ENCODE data around the gene HSF5.
A peak's percentile ranks its signal among the peaks of the same experiment; 100 is the strongest.

The HSF5 gene

DNA sequence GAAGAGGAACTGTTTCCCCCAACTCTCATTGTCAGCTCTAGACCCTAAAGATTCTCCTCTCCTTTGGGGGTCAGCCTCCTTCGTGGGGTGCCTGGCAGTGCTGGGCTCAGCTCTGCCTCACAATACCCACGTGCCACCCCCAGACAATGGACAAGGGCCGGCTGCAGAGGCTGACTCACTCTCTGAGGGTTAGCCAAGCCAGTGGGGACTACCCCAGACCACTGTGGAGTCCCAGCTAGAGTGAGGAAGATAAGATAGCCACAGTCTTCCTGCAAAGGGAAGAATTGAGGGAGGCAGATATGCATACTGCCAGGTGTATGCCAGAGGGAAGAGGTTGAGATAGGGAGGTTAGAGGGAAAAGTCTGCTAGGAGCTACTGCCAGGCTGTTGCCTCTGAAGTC, 39.7 kb upstream of the HSF5 start:
- no peak for DNase-seq (ENCODE audit: low spot score)
- TF ChIP-seq, protein P1, sequence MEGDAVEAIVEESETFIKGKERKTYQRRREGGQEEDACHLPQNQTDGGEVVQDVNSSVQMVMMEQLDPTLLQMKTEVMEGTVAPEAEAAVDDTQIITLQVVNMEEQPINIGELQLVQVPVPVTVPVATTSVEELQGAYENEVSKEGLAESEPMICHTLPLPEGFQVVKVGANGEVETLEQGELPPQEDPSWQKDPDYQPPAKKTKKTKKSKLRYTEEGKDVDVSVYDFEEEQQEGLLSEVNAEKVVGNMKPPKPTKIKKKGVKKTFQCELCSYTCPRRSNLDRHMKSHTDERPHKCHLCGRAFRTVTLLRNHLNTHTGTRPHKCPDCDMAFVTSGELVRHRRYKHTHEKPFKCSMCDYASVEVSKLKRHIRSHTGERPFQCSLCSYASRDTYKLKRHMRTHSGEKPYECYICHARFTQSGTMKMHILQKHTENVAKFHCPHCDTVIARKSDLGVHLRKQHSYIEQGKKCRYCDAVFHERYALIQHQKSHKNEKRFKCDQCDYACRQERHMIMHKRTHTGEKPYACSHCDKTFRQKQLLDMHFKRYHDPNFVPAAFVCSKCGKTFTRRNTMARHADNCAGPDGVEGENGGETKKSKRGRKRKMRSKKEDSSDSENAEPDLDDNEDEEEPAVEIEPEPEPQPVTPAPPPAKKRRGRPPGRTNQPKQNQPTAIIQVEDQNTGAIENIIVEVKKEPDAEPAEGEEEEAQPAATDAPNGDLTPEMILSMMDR (IDR thresholded peaks at IDR 0.05): no peak
- H3K4me3 ChIP-seq: no peak overlapping the region
- peak overlapping the region; percentile 36 to 90 for H3K27ac ChIP-seq

DNA sequence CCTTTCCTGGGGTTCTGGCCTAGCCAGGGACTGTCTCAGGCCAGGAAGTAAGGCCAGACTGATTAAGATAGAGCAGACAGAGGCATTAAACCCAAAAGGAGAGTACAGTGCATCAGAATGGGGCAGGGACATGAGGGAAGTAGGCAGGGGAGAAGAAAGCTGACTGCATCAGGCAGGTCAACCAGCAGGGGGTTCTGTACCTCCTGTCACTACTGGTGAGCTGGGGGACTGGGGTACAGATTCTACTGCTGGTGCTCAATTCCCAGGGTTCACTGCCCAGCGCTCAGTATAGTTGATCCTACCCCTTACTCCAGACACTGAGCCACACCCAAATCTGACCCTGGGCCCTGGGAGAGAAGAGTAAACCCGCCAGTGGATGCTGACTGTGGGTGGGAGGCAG, 39.1 kb upstream of the HSF5 start:
- Histone ChIP-seq H3K4me3 (no peak overlapping the region), H3K27ac (peak overlapping the region; percentile 36 to 90)
- DNase-seq (ENCODE audit: low spot score): no peak
- TF ChIP-seq, protein P1 (IDR thresholded peaks at IDR 0.05): no peak

DNA sequence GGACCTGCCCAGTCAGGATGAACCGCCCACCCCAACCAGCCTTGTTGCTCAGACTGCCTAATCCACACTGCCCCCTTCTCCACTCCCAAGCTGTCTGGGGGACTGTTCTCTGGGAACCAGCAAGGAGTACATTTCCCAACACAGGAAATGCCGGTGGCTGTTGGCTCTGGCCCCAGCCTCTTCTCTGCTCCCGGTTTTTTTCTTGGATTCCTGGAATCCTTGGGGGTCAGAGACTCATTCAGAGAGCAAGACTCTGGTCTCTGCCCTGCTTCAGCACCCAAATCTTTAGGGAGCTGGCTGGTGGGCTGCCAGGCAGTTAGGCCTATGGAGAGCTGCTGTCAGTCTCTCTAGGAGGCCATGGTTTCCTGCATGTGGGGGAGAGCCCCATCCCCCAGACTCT, 37.0 kb upstream of the HSF5 start:
- Histone ChIP-seq H3K27ac (peak overlapping the region; percentile 68 to 90), H3K4me3 (peak overlapping the region; percentile 20)
- peak; percentile 90 for DNase-seq (ENCODE audit: low spot score)
- TF ChIP-seq, protein P1 (IDR thresholded peaks at IDR 0.05): no peak

DNA sequence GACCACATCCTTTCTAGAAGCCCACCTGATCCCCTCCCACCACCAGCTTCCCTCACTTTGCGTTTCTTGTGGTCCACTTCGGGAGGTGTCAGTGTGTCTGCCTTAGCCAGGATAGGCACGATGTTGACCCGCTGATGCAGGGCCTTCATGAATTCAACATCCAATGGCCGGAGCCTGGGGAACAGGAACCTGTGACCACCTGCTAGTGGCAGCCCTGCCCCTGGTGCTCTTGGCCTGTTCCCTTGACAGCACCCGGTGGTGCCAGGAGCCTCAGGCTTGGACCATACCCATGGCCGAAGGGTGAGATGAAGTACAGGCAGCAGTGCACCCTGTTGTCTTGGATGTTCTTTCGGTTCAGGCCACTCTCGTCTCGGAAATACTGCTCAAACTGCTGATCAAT, 33.5 kb upstream of the HSF5 start:
- no peak for DNase-seq (ENCODE audit: low spot score)
- Histone ChIP-seq H3K4me3 (no peak overlapping the region), H3K27ac (no peak overlapping the region)
- TF ChIP-seq, protein P1 (IDR thresholded peaks at IDR 0.05): no peak

DNA sequence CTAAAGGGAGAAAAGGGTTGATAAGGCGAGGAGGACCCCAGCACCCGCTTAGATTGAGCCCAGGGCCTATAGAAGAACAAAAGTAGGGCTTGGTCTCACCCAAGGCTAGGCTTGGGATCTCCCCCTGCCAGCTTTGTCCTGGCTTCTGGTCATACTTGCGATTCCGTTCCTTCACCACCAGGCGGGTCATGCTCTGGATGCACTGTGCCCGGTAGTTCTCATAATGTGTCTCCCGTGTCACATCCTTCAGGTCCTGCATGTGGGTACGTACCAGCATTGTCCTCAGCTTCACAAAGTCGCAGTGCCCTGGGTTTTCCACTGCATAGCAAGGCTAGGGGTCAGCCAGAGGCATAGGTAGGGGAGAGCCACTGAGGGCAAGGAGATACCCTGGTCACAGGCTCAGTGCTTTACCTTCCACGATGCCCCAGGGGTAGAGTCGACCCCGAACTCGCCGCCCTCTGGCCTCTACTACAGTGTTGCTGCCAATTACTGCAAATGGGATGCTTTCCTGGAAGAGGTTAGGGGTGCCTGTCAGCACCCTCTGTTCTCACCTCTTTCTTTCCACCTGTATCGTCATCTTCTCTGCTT, 32.7 kb upstream of the HSF5 start:
- TF ChIP-seq, protein P1 (IDR thresholded peaks at IDR 0.05): no peak
- DNase-seq (ENCODE audit: low spot score): no peak

DNA sequence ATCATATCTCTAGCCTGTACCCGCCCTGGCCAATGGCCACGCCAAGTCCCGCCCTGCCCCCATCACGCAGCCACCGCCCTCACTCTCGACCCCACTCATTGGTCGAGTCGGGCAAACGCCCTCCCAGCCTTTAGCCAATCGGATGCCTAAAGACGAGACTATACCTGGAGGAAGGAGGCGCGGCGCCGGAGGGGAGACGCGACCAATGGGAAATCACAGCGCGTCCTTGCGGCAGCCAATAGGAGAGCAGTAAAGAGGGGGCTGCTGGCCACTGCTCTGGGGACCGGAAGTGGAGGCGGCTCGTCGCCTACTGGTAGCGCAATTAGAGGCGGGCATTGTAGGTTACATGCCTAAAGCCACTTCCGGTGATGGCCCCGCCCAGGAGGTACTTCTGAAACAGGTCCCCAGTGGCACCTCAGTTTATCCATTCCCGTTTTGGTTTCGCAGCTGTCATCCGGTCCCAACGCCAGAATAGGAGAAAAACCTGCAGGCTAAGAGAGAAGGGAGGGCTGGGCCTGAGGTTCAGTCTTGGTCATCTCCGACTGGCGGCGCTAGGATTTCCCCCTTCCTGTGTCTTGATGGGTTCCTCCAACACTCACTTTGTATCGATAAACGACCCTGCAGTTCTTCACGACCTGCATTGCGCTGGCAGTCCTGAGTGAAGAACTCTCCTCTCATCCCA, 29.9 kb upstream of the HSF5 start:
- Histone ChIP-seq H3K27ac (peak overlapping the region; percentile 96 to 98), H3K4me3 (peak overlapping the region; percentile 78)
- TF ChIP-seq, protein P1 (IDR thresholded peaks at IDR 0.05): no peak
- peak; percentile 100 for DNase-seq (ENCODE audit: low spot score)

More for the DNA sequence above, 32.7 kb upstream of the HSF5 start:
- H3K27ac ChIP-seq: no peak overlapping the region
- no peak overlapping the region for H3K4me3 ChIP-seq

DNA sequence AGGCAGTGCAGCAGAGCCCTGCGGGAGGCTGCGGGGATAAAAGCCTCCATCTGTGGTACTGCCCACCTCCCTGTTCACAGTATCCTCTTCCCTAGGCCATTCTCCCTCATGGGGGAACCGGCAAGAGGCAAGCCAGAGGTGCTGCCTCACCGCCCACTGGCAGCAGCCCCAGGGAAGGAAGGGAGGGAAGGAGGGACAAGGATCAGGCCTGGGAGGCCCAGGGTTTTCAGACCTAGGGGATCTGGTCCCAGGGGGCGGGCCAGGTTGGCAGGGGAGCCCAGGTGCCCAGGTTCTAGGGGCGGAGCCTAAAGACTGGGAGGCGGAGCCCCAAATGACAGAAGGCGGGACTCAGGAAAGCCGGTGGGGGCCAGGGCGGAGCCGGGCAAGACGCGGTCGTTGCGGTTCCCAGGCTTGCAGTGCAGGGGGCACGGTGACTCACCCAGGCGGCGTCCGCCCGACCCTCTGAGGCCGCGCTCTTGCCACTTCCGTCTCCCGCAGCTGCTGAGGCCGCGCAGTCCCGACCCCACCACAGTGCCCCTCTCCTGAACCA, 29.2 kb upstream of the HSF5 start:
- Histone ChIP-seq H3K4me3 (peak overlapping the region; percentile 73), H3K27ac (peak overlapping the region; percentile 96 to 98)
- TF ChIP-seq, protein P1 (IDR thresholded peaks at IDR 0.05): no peak
- DNase-seq (ENCODE audit: low spot score): no peak
